Measurements from ENCODE around the gene RAPGEF1.

The RAPGEF1 gene

DNA sequence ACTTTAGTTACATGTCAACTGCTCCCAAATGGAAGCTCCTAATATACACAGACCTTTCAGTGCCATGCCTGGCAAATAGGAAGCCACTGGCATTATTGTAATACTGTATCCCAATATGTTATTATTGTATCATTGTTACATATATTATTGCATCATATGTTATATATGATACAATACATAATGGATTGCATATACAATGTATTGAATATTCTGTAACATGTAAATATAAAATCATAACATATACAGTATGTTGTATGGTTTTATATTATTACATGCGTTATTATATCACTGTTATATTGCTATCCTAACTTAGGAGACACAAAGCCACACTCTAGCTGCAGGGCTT is 38.5 kb downstream of the RAPGEF1 start:
- no peak overlapping the region for H3K4me3 ChIP-seq (ENCODE audit: low read depth, low read length)
- TF ChIP-seq, protein P1, sequence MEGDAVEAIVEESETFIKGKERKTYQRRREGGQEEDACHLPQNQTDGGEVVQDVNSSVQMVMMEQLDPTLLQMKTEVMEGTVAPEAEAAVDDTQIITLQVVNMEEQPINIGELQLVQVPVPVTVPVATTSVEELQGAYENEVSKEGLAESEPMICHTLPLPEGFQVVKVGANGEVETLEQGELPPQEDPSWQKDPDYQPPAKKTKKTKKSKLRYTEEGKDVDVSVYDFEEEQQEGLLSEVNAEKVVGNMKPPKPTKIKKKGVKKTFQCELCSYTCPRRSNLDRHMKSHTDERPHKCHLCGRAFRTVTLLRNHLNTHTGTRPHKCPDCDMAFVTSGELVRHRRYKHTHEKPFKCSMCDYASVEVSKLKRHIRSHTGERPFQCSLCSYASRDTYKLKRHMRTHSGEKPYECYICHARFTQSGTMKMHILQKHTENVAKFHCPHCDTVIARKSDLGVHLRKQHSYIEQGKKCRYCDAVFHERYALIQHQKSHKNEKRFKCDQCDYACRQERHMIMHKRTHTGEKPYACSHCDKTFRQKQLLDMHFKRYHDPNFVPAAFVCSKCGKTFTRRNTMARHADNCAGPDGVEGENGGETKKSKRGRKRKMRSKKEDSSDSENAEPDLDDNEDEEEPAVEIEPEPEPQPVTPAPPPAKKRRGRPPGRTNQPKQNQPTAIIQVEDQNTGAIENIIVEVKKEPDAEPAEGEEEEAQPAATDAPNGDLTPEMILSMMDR (conservative IDR thresholded peaks at IDR 0.05; ENCODE audit: low read depth, low read length): no peak
- no peak for DNase-seq (ENCODE audit: low read depth)

GRCh38 chr9:131700765-131701435 is 39.0 kb downstream of the RAPGEF1 start:
- no peak overlapping the region for H3K4me3 ChIP-seq (ENCODE audit: low read depth, low read length)

GRCh38 chr9:131700076-131700475 is 39.8 kb downstream of the RAPGEF1 start:
- no peak overlapping the region for H3K4me3 ChIP-seq (ENCODE audit: low read depth, low read length)
- TF ChIP-seq, protein P1 (conservative IDR thresholded peaks at IDR 0.05; ENCODE audit: low read depth, low read length): no peak
- no peak for DNase-seq (ENCODE audit: low read depth)

More at GRCh38 chr9:131700765-131701435, 39.0 kb downstream of the RAPGEF1 start:
- TF ChIP-seq, protein P1 (conservative IDR thresholded peaks at IDR 0.05; ENCODE audit: low read depth, low read length): no peak
- DNase-seq (ENCODE audit: low read depth): no peak

DNA sequence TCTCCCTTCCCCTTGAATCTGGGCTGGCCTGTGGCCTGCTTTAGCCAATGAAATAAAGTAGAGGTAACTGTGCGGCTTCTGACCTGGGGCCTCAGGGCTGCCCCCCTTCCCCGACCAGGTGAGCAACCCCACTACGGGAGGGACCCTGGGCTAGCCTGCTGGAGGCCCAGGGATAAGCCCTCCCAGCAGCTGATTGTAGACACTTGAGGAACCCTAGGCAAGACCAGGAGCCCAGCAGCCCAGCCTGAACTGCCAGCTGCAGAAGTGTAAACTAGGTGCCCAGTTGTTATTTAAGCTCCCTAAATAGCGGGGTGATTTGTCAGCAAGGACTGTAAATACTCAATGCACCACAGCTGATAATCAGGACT is 41.3 kb downstream of the RAPGEF1 start:
- DNase-seq (ENCODE audit: low read depth): no peak
- no peak overlapping the region for H3K4me3 ChIP-seq (ENCODE audit: low read depth, low read length)
- TF ChIP-seq, protein P1 (conservative IDR thresholded peaks at IDR 0.05; ENCODE audit: low read depth, low read length): no peak

GRCh38 chr9:131697908-131698617 is 41.8 kb downstream of the RAPGEF1 start:
- H3K4me3 ChIP-seq (ENCODE audit: low read depth, low read length): no peak overlapping the region
- no peak for DNase-seq (ENCODE audit: low read depth)
- TF ChIP-seq, protein P1 (conservative IDR thresholded peaks at IDR 0.05; ENCODE audit: low read depth, low read length): no peak

DNA sequence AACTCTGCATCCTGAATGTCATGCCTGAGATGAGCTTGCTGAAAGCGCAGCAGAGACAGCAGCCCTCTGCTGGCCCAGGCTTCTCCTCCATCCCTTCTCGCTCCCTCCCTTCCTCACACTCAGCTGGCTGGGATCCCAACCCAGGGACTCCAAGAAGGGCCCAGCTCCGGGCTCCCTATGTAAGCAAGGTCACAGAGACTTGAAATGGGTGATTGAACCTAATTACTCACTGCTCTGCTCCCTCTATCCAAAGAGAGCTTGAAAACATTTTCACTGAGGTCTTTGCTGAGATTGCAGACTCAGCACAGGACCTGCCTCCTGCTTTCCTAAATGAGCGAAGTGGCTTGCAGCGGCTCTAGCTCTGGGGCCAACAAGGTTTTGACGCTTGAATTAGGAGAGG is 42.8 kb downstream of the RAPGEF1 start:
- TF ChIP-seq, protein P1 (conservative IDR thresholded peaks at IDR 0.05; ENCODE audit: low read depth, low read length): peak; percentile 61

More for the DNA sequence above, 42.8 kb downstream of the RAPGEF1 start:
- DNase-seq (ENCODE audit: low read depth): peak; percentile 78
- no peak overlapping the region for H3K4me3 ChIP-seq (ENCODE audit: low read depth, low read length)
